T47D (cell line): ENCODE results near the gene ADM.

Source experiments
- DNase-seq, 2 experiments: peaks; one replicate each; pipeline versions ENCODE4 v3.0.0 to v3.0.0-alpha.2; 2011 to 2012; ENCODE audit warnings: low read depth in 1 of 2, low spot score in 1 of 2
- JUND ChIP-seq: IDR thresholded peaks from 2 replicates; pipeline ENCODE4 v1.6.1; 2012; ENCODE audit warnings: low read depth
- in situ Hi-C: cut with HindIII; loops from 2 replicates; pipeline ENCODE4 v1.10.0; 2016; ENCODE audit warnings: low sequenced_read_pairs, low pct_unique_long_range_greater_than_20kb

ADM gene

DNA sequence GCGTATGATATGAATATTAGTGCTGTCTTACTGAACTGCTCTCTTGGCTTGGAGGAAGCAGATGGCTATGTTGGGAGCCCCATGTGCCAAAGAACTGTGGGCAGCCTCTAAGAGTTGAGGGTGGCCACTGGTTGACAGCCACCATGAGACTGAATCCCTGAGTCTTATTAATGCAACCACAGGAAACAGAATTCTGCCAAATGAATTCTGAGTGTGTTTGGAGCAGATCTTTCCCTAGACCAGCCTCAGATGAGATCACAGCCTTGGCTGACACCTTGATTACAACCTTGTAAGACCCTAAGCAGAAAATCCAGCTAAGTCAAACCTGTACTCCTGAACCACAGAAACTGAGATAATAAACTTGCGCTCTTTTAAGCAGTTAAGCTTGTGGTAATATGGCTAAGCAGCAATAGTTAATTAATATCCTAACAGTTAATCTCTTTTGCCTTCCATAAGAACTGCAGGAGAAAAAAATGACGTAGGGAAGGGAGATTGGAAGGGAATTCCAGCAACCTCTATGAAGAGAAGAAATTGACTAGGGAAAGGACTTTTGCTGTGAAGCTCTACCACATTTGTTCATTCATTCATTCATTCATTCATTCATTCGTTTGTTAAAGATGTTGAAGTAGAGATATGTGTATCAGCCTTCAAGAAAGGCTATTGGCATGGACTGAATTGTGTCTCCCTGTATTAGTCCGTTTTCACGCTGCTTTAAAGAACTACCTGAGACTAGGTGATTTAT, 26.8 kb downstream of the ADM start:
- in situ Hi-C loops, result no loop called here
- DNase-seq, result no peak
- no peak for TF ChIP-seq JUND

GRCh38 chr11:10333490-10333889, 28.6 kb downstream of the ADM start:
- in situ Hi-C loops, result no loop called here
- no peak for TF ChIP-seq JUND
- DNase-seq, result no peak

- DNase-seq, result no peak
- TF ChIP-seq JUND, result no peak
- in situ Hi-C loops, result no loop called here
These were observed 33.4 kb downstream of the ADM start for GRCh38 chr11:10338287-10338686.

GRCh38 chr11:10348650-10349280, 43.9 kb downstream of the ADM start:
- in situ Hi-C loops, result no loop called here
- TF ChIP-seq JUND, result no peak
- peak in 1 of 2 experiments; percentile 23 for DNase-seq

DNA sequence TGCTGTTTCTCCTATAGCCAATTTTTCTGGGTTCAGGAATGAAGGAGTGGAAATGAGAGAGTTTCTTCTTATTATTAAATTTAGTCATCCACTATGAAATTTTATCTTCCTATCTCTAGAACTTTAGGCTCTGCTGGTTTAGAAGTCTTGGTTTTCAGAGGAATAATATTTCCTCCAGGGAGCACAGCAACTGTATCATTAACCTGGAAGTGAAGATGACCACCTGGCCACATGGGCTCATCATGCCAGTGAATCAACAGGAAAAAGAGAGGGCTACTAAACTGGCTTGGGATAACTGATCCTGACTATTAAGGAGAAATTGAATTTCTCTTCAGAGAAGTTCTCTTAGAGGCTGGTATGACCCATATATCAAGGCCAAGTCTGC, 44.4 kb downstream of the ADM start:
- in situ Hi-C loops, result no loop called here
- TF ChIP-seq JUND, result no peak
- no peak for DNase-seq

DNA sequence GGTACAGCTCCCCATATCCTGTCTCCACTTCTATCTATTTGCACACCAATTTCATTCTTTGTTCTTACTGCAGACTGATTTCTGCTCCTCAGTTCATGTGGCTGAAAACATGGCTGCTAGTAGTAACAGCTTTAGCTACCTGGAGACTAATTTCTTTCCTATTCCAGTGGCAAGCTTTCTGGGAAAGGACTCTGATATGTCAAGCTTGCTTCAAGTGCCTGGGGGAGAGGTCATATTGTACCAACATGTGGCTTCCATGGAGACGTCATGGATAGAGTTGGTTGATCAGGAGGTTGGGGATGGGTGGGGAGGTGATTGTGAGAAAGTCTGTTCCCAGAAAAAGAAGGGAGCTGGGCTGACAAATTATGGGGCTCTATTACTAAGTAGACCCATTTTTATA, 44.9 kb downstream of the ADM start:
- no peak for TF ChIP-seq JUND
- DNase-seq, result no peak
- in situ Hi-C loops, result no loop called here

DNA sequence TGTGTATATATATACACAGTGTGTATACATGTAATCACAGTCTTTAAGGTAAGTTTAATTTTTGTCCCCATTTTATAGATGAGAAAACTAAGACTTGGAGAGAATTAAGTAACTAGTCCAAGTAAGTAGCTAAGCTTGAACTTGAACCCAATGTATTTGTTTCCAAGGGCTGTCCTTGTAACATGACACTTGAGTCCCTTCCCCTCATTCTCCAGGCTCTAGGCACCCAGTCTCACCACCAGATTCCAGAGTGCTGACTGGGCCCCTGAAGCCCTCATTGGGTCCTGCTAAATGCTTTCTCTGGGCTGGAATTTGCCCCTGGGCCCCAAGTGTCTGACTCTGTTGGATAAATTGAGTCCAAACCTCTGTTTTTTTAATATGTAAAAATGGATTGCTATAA, 45.5 kb downstream of the ADM start:
- DNase-seq, result peak in 1 of 2 experiments; percentile 69
- in situ Hi-C loops, result no loop called here
- TF ChIP-seq JUND, result no peak

GRCh38 chr11:10351435-10351764, 46.5 kb downstream of the ADM start:
- TF ChIP-seq JUND, result no peak
- in situ Hi-C loops, result no loop called here
- DNase-seq, result no peak

DNA sequence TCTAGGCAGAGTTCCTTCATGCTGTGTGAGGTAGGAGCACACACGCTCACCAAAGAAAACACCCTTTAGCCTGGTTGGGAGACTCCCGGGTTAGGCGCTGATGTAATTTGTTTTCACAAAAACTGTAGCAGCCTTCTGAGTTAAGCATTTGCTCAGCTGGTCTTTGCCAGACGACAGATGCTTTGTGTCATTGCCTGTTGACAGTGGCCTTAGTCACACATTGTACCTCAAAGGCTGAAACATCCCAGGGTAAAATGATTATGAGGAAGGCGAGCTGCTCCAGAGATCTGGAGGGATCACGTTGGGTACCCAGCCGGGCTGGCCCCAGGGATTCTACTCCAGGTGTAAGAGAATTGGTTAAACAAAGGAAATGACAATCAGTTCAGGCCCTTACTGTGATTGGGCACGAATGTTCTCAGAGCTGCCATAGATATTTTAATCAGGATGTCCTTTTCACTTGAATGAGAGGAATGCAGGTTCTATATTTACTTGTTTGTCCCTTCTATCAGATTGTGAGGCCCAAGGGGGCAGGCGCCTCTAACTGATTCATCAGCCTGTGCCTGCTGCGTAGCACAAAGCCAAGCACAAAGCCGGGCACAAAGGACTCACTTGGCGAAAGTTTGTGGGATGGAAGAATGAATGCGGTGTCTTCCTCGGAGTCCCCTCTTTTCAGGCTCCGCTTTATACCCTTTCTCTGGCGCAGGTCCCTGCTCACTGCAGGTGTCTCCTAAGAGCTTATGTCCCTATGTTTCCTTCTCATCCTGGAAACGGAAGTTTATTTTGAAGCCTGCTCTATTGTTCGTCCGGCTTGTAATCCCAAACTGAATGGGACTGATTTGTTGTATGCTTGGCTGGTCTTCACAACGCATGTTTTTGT, 47.1 kb downstream of the ADM start:
- DNase-seq, result peak in 1 of 2 experiments; percentile 77
- no peak for TF ChIP-seq JUND
- in situ Hi-C loops, result no loop called here

DNA sequence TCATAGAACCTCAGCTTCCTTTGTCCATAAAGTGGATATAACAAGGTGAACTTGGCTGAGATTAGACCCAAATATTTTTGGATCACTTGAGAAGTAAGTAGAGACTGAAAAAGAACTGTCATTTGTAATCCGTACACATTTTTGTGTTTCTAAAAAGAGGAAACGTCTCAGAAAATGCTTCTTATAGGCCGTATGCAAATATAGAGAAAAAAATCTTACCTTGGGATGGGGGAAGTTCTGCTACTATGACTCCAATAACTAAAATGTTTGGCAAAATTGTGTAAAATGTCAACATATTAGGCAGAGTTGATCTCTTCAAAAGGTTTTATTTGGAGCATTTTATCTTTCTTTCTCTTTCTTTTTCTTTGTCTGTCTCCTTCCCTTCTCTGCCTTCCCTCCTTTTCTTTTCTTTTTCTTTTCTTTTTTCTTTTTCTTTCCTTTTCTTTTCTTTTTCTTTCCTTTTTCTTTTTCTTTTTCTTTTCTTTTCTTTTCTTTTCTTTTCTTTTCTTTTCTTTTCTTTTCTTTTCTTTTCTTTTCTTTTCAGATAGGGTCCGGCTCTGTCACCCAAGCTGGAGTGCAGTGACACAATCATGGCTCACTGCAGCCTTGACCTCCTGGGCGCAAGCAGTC, 48.2 kb downstream of the ADM start:
- no peak for DNase-seq
- TF ChIP-seq JUND, result no peak
- in situ Hi-C loops, result no loop called here

- DNase-seq, result no peak
- in situ Hi-C loops, result no loop called here
These were observed 49.5 kb downstream of the ADM start for GRCh38 chr11:10354389-10354788.

DNA sequence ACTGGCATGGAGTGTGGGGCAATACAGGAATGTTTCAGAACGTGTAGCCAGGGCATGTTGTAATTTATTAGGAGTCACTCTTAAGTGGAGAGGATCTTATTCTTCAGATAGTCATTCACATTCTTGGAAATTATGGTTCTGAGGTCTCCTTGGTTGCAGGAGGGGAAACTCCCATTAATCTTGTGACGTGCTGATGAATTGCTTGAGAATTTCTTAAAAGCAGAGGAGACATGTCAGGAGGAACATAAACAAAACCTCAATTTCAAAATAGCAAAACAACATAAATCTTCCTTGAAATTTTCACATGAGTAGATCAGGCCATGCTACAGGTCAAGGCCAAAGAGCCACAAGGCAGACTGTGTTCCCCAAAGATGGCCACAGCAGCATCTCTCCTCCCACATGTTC, 50.4 kb downstream of the ADM start:
- DNase-seq, result no peak
- TF ChIP-seq JUND, result no peak
- in situ Hi-C loops, result no loop called here

More at GRCh38 chr11:10354389-10354788, 49.5 kb downstream of the ADM start:
- no peak for TF ChIP-seq JUND
